Smooth muscle cell (in vitro differentiated cells): Measurements from ENCODE around the gene PRSS2. TPM values are rescaled to one million over a fixed set of nuclear protein-coding genes. Genes with fewer than 3 reads are reported as not detected.

Experiments
- DNase-seq: peaks from one replicate; lab custom pipeline; 2025; ENCODE audit not compliant: unreplicated experiment; lab: John Stamatoyannopoulos, UW
- H2AFZ ChIP-seq: fragments of 200-600 bp; sonication (generic); 2 replicates; pipeline ENCODE4 v1.6.0; 2016; ENCODE audit warnings: antibody characterized with exemption, low read depth, mild to moderate bottlenecking
- H3F3A ChIP-seq: fragments of 200-600 bp; sonication (generic); 2 replicates; pipeline ENCODE4 v1.6.0; 2017; ENCODE audit warnings: antibody characterized with exemption, low read depth
- H3K27ac ChIP-seq: fragments of 200-600 bp; sonication (generic); 2 replicates; pipeline ENCODE4 v1.5.1; 2016; ENCODE audit warnings: low read depth, mild to moderate bottlenecking
- H3K27me3 ChIP-seq: fragments of 200-600 bp; sonication (generic); 2 replicates; pipeline ENCODE4 v1.6.1; 2016; ENCODE audit warnings: low read depth, mild to moderate bottlenecking
- H3K36me3 ChIP-seq: fragments of 200-600 bp; sonication (generic); 2 replicates; pipeline ENCODE4 v1.5.1; 2016; ENCODE audit warnings: low read depth
- H3K4me1 ChIP-seq: fragments of 200-600 bp; sonication (generic); 2 replicates; pipeline ENCODE4 v1.5.1; 2016; ENCODE audit warnings: low read depth
- H3K4me2 ChIP-seq: fragments of 200-600 bp; sonication (generic); 2 replicates; pipeline ENCODE4 v1.6.0; 2016; ENCODE audit warnings: mild to moderate bottlenecking
- H3K4me3 ChIP-seq: fragments of 200-600 bp; sonication (generic); 2 replicates; pipeline ENCODE4 v1.5.1; 2016; ENCODE audit warnings: mild to moderate bottlenecking
- H3K79me2 ChIP-seq: fragments of 200-600 bp; sonication (generic); 2 replicates; pipeline ENCODE4 v1.6.0; 2016; ENCODE audit warnings: low read depth, mild to moderate bottlenecking
- H3K9ac ChIP-seq: fragments of 200-600 bp; sonication (generic); 2 replicates; pipeline ENCODE4 v1.6.0; 2016; ENCODE audit warnings: low read depth
- H3K9me3 ChIP-seq: fragments of 200-600 bp; sonication (generic); replicated peaks from 2 replicates; pipeline ENCODE4 v1.5.1; 2016; ENCODE audit warnings: low read depth
- H4K20me1 ChIP-seq: fragments of 200-600 bp; sonication (generic); 2 replicates; pipeline ENCODE4 v1.6.0; 2016; ENCODE audit warnings: low read depth
- WGBS: methylation state at CpG from one replicate; pipeline ENCODE4 v1.1.7; 2016; ENCODE audit warnings: low lambda C conversion rate; 5-methylcytosine and 5-hydroxymethylcytosine counted together
- polyA plus RNA-seq: library from polyadenylated mRNA; unstranded; fragments of >200 nt; fragmentation: Nextera tagmentation; extraction: Ambion mirVana; gene quantifications from 2 replicates; pipeline ENCODE4 v1.2.1, GENCODE V29; 2016
- total RNA-seq: library from RNA; depleted of rRNA; stranded (reverse); fragments of >200 nt; gene quantifications from 2 replicates; pipeline ENCODE4 v1.2.3, GENCODE V29; 2014
- TF ChIP-seq, protein P1 (sequence below): fragments of 200-600 bp; sonication (generic); IDR thresholded peaks from 2 replicates; pipeline ENCODE4 v1.5.1; 2017; ENCODE audit warnings: borderline replicate concordance, mild to moderate bottlenecking, antibody characterized with exemption; ENCODE audit not compliant: insufficient read depth, poor library complexity, severe bottlenecking

PRSS2 gene
- total and polyA plus RNA-seq, 2 experiments from 2014 or later = not detected

DNA sequence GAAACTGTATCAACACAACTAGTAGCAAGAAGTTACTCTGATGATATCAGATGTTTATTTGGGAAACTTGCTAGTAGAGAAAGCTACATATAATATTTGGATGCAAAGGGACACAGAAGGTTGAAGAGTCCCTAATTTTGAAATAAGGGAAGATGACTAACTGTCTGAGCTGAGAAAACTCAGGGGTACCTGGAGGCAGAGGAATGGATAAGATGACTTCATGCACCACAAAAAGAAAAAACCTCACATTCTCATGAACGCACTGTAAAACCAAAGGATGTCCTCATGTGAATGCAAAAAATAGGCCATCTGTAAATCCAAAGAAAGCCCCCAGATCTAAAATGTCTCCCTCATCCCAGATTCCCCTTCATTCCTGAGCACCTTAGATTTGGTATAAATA lies 29.3 kb downstream of the PRSS2 start:
- TF ChIP-seq, protein P1, sequence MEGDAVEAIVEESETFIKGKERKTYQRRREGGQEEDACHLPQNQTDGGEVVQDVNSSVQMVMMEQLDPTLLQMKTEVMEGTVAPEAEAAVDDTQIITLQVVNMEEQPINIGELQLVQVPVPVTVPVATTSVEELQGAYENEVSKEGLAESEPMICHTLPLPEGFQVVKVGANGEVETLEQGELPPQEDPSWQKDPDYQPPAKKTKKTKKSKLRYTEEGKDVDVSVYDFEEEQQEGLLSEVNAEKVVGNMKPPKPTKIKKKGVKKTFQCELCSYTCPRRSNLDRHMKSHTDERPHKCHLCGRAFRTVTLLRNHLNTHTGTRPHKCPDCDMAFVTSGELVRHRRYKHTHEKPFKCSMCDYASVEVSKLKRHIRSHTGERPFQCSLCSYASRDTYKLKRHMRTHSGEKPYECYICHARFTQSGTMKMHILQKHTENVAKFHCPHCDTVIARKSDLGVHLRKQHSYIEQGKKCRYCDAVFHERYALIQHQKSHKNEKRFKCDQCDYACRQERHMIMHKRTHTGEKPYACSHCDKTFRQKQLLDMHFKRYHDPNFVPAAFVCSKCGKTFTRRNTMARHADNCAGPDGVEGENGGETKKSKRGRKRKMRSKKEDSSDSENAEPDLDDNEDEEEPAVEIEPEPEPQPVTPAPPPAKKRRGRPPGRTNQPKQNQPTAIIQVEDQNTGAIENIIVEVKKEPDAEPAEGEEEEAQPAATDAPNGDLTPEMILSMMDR = no peak
- H2AFZ ChIP-seq = no peak overlapping the region
- WGBS = 70% methylated on average over 1 of the region's 1 CpG
- H3K9ac ChIP-seq = no peak overlapping the region
- DNase-seq = no peak
- H3K4me2 ChIP-seq = no peak overlapping the region
- H3K9me3 ChIP-seq = no peaks in the 10 kb centered on the region
- peaks cover 9% of the 10 kb centered on the region for H3K4me1 ChIP-seq
- no peak overlapping the region for H3K27ac ChIP-seq
- no peaks in the 10 kb centered on the region for H3F3A ChIP-seq
- H4K20me1 ChIP-seq = no peaks in the 10 kb centered on the region
- no peaks in the 10 kb centered on the region for H3K79me2 ChIP-seq
- H3K4me3 ChIP-seq = no peak overlapping the region
- no peaks in the 10 kb centered on the region for H3K36me3 ChIP-seq
- peaks cover 55% of the 10 kb centered on the region for H3K27me3 ChIP-seq

DNA sequence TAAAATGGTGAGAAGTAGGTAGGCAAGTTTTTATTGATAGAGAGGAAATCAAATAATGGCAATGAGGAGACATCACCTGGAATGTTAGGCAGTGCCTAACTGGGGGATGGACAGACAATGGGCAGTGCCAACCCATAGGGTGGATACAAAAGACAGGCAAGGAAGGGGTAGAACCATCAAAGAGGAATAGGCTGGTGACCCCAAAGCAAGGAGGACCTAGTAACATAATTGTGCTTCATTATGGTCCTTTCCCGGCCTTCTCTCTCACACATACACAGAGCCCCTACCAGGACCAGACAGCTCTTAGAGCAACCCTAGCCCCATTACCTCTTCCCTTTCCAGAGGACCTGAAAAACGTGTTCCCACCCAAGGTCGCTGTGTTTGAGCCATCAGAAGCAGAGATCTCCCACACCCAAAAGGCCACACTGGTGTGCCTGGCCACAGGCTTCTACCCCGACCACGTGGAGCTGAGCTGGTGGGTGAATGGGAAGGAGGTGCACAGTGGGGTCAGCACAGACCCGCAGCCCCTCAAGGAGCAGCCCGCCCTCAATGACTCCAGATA lies 30.0 kb downstream of the PRSS2 start:
- TF ChIP-seq, protein P1 = no peak
- H3K79me2 ChIP-seq = no peaks in the 10 kb centered on the region
- H3K27ac ChIP-seq = no peak overlapping the region
- H3K4me3 ChIP-seq = no peak overlapping the region
- no peaks in the 10 kb centered on the region for H3F3A ChIP-seq
- H3K9ac ChIP-seq = no peak overlapping the region
- no peaks in the 10 kb centered on the region for H3K9me3 ChIP-seq
- no peak for DNase-seq
- peaks cover 9% of the 10 kb centered on the region for H3K4me1 ChIP-seq
- no peak overlapping the region for H3K4me2 ChIP-seq
- peaks cover 48% of the 10 kb centered on the region for H3K27me3 ChIP-seq
- 90% methylated on average over 7 of the region's 7 CpGs for WGBS
- no peaks in the 10 kb centered on the region for H3K36me3 ChIP-seq
- no peaks in the 10 kb centered on the region for H4K20me1 ChIP-seq
- no peak overlapping the region for H2AFZ ChIP-seq

DNA sequence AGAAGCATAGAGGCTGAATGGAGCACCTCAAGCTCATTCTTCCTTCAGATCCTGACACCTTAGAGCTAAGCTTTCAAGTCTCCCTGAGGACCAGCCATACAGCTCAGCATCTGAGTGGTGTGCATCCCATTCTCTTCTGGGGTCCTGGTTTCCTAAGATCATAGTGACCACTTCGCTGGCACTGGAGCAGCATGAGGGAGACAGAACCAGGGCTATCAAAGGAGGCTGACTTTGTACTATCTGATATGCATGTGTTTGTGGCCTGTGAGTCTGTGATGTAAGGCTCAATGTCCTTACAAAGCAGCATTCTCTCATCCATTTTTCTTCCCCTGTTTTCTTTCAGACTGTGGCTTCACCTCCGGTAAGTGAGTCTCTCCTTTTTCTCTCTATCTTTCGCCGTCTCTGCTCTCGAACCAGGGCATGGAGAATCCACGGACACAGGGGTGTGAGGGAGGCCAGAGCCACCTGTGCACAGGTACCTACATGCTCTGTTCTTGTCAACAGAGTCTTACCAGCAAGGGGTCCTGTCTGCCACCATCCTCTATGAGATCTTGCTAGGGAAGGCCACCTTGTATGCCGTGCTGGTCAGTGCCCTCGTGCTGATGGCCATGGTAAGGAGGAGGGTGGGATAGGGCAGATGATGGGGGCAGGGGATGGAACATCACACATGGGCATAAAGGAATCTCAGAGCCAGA lies 31.0 kb downstream of the PRSS2 start:
- no peak overlapping the region for H3K9ac ChIP-seq
- no peak for DNase-seq
- H3K4me3 ChIP-seq = no peak overlapping the region
- H3K4me2 ChIP-seq = no peak overlapping the region
- H3K27ac ChIP-seq = no peak overlapping the region
- H3K36me3 ChIP-seq = no peaks in the 10 kb centered on the region
- no peaks in the 10 kb centered on the region for H3F3A ChIP-seq
- WGBS = 90% methylated on average over 8 of the region's 8 CpGs
- H4K20me1 ChIP-seq = no peaks in the 10 kb centered on the region
- TF ChIP-seq, protein P1 = no peak
- no peak overlapping the region for H2AFZ ChIP-seq
- H3K79me2 ChIP-seq = no peaks in the 10 kb centered on the region
- H3K27me3 ChIP-seq = peaks cover 38% of the 10 kb centered on the region
- peaks cover 1% of the 10 kb centered on the region for H3K4me1 ChIP-seq
- H3K9me3 ChIP-seq = no peaks in the 10 kb centered on the region

DNA sequence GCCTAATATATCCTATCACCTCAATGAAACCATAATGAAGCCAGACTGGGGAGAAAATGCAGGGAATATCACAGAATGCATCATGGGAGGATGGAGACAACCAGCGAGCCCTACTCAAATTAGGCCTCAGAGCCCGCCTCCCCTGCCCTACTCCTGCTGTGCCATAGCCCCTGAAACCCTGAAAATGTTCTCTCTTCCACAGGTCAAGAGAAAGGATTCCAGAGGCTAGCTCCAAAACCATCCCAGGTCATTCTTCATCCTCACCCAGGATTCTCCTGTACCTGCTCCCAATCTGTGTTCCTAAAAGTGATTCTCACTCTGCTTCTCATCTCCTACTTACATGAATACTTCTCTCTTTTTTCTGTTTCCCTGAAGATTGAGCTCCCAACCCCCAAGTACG lies 31.5 kb downstream of the PRSS2 start:
- peaks cover 32% of the 10 kb centered on the region for H3K27me3 ChIP-seq
- H4K20me1 ChIP-seq = no peaks in the 10 kb centered on the region
- H3K9me3 ChIP-seq = no peaks in the 10 kb centered on the region
- no peaks in the 10 kb centered on the region for H3F3A ChIP-seq
- H3K36me3 ChIP-seq = no peaks in the 10 kb centered on the region
- no peak overlapping the region for H3K4me3 ChIP-seq
- no peaks in the 10 kb centered on the region for H3K79me2 ChIP-seq
- H3K4me2 ChIP-seq = no peak overlapping the region
- WGBS = 89% methylated on average over 3 of the region's 3 CpGs
- no peak overlapping the region for H3K27ac ChIP-seq
- TF ChIP-seq, protein P1 = no peak
- DNase-seq = no peak
- no peaks in the 10 kb centered on the region for H3K4me1 ChIP-seq
- no peak overlapping the region for H3K9ac ChIP-seq
- H2AFZ ChIP-seq = no peak overlapping the region
